ENCODE data around the gene CDCP1. TPM values are rescaled to one million over a fixed set of nuclear protein-coding genes. Genes with fewer than 3 reads are reported as not detected.

Gene CDCP1
- total and polyA plus RNA-seq, 4 donors, result 0.33 to 8.9 (median 3.0) TPM

- intact Hi-C loops (cut with DNase I), result no loop called here
- H3K4me3 ChIP-seq (ENCODE audit: low read length in 2 of 2), result no peak overlapping the region
- no peak overlapping the region for H3K27ac ChIP-seq (ENCODE audit: low read depth in 1 of 2, low read length in 2 of 2)
- H3K4me1 ChIP-seq (ENCODE audit: control insufficient read depth in 1 of 2, insufficient read depth in 2 of 2, low read length in 2 of 2), result no peaks in the 10 kb centered on the region
- no peak for ATAC-seq (ENCODE audit: low FRiP score)
- 79 to 80% methylated on average over 4 of the region's 4 CpGs for WGBS, 2 donors
- no peak for DNase-seq
- no peaks in the 10 kb centered on the region for H3K9me3 ChIP-seq (ENCODE audit: control insufficient read depth, low read length)
- H3K27me3 ChIP-seq (ENCODE audit: control insufficient read depth in 1 of 2, insufficient read depth in 2 of 2, low read length in 1 of 2), result no peaks in the 10 kb centered on the region
- H3K36me3 ChIP-seq (ENCODE audit: control insufficient read depth in 1 of 2, insufficient read depth in 2 of 2, low read length in 1 of 2), result no peaks in the 10 kb centered on the region
Measured at GRCh38 chr3:45090855-45091254, 55.3 kb downstream of the CDCP1 start.

- Histone ChIP-seq H3K4me1 (ENCODE audit: control insufficient read depth in 1 of 2, insufficient read depth in 2 of 2, low read length in 2 of 2) (no peaks in the 10 kb centered on the region), H3K9me3 (ENCODE audit: control insufficient read depth, low read length) (no peaks in the 10 kb centered on the region), H3K36me3 (ENCODE audit: control insufficient read depth in 1 of 2, insufficient read depth in 2 of 2, low read length in 1 of 2) (no peaks in the 10 kb centered on the region), H3K27me3 (ENCODE audit: control insufficient read depth in 1 of 2, insufficient read depth in 2 of 2, low read length in 1 of 2) (no peaks in the 10 kb centered on the region), H3K27ac (ENCODE audit: low read depth in 1 of 2, low read length in 2 of 2) (no peak overlapping the region), H3K4me3 (ENCODE audit: low read length in 2 of 2) (no peak overlapping the region)
- DNase-seq (no peak), ATAC-seq (ENCODE audit: low FRiP score) (no peak)
- WGBS, 2 donors, result 73 to 78% methylated on average over 8 of the region's 8 CpGs
- intact Hi-C loops (cut with DNase I), result loop anchor here in 1 of 2 donors (5.0 kb wide), 1 partner anchor 41 kb away; no protein-coding TSS in a partner anchor
Measured at GRCh38 chr3:45088543-45089358, 57.4 kb downstream of the CDCP1 start.

- Histone ChIP-seq H3K4me1 (ENCODE audit: control insufficient read depth in 1 of 2, insufficient read depth in 2 of 2, low read length in 2 of 2) (no peaks in the 10 kb centered on the region), H3K4me3 (ENCODE audit: low read length in 2 of 2) (no peak overlapping the region), H3K27me3 (ENCODE audit: control insufficient read depth in 1 of 2, insufficient read depth in 2 of 2, low read length in 1 of 2) (no peaks in the 10 kb centered on the region), H3K36me3 (ENCODE audit: control insufficient read depth in 1 of 2, insufficient read depth in 2 of 2, low read length in 1 of 2) (no peaks in the 10 kb centered on the region), H3K27ac (ENCODE audit: low read depth in 1 of 2, low read length in 2 of 2) (no peak overlapping the region), H3K9me3 (ENCODE audit: control insufficient read depth, low read length) (no peaks in the 10 kb centered on the region)
- DNase-seq, result no peak
- intact Hi-C loops (cut with DNase I), result loop anchor here in 1 of 2 donors (5.0 kb wide), 1 partner anchor 40 kb away; no protein-coding TSS in a partner anchor
- 33 to 35% methylated on average over 7 of the region's 7 CpGs for whole genome bisulfite sequencing, 2 donors
- ATAC-seq (ENCODE audit: low FRiP score), result no peak
Measured at GRCh38 chr3:45087155-45087554, 59.0 kb downstream of the CDCP1 start.

- no peaks in the 10 kb centered on the region for H3K27me3 ChIP-seq (ENCODE audit: control insufficient read depth in 1 of 2, insufficient read depth in 2 of 2, low read length in 1 of 2)
- WGBS, 2 donors, result 84 to 85% methylated on average over 13 of the region's 13 CpGs
- no peak for ATAC-seq (ENCODE audit: low FRiP score)
Measured at GRCh38 chr3:45084820-45085816, 61.1 kb downstream of the CDCP1 start.

GRCh38 chr3:45084361-45084760 lies 61.8 kb downstream of the CDCP1 start:
- Histone ChIP-seq H3K4me3 (ENCODE audit: low read length in 2 of 2) (no peak overlapping the region), H3K9me3 (ENCODE audit: control insufficient read depth, low read length) (no peaks in the 10 kb centered on the region), H3K36me3 (ENCODE audit: control insufficient read depth in 1 of 2, insufficient read depth in 2 of 2, low read length in 1 of 2) (no peaks in the 10 kb centered on the region), H3K4me1 (ENCODE audit: control insufficient read depth in 1 of 2, insufficient read depth in 2 of 2, low read length in 2 of 2) (peaks cover 0 to 5% of the 10 kb centered on the region in 2 donors), H3K27me3 (ENCODE audit: control insufficient read depth in 1 of 2, insufficient read depth in 2 of 2, low read length in 1 of 2) (no peaks in the 10 kb centered on the region), H3K27ac (ENCODE audit: low read depth in 1 of 2, low read length in 2 of 2) (no peak overlapping the region)
- no peak for DNase-seq
- 7 to 14% methylated on average over 1 of the region's 1 CpG for WGBS, 2 donors
- ATAC-seq (ENCODE audit: low FRiP score), result no peak
- intact Hi-C loops (cut with DNase I), result no loop called here

More at GRCh38 chr3:45084820-45085816, 61.1 kb downstream of the CDCP1 start:
- no peak for DNase-seq
- Histone ChIP-seq H3K4me1 (ENCODE audit: control insufficient read depth in 1 of 2, insufficient read depth in 2 of 2, low read length in 2 of 2) (peaks cover 0 to 5% of the 10 kb centered on the region in 2 donors), H3K4me3 (ENCODE audit: low read length in 2 of 2) (no peak overlapping the region), H3K27ac (ENCODE audit: low read depth in 1 of 2, low read length in 2 of 2) (no peak overlapping the region), H3K36me3 (ENCODE audit: control insufficient read depth in 1 of 2, insufficient read depth in 2 of 2, low read length in 1 of 2) (no peaks in the 10 kb centered on the region), H3K9me3 (ENCODE audit: control insufficient read depth, low read length) (no peaks in the 10 kb centered on the region)
- intact Hi-C loops (cut with DNase I), result loop anchor here in 1 of 2 donors (5.0 kb wide), 1 partner anchor 38 kb away; no protein-coding TSS in a partner anchor

GRCh38 chr3:45083023-45083422 lies 63.2 kb downstream of the CDCP1 start:
- no peak for DNase-seq
- no peak for ATAC-seq (ENCODE audit: low FRiP score)
- Histone ChIP-seq H3K4me3 (ENCODE audit: low read length in 2 of 2) (no peak overlapping the region), H3K9me3 (ENCODE audit: control insufficient read depth, low read length) (no peaks in the 10 kb centered on the region), H3K36me3 (ENCODE audit: control insufficient read depth in 1 of 2, insufficient read depth in 2 of 2, low read length in 1 of 2) (no peaks in the 10 kb centered on the region), H3K27ac (ENCODE audit: low read depth in 1 of 2, low read length in 2 of 2) (peak overlapping the region in 1 of 2 donors; percentile 20), H3K4me1 (ENCODE audit: control insufficient read depth in 1 of 2, insufficient read depth in 2 of 2, low read length in 2 of 2) (peaks cover 0 to 5% of the 10 kb centered on the region in 2 donors), H3K27me3 (ENCODE audit: control insufficient read depth in 1 of 2, insufficient read depth in 2 of 2, low read length in 1 of 2) (no peaks in the 10 kb centered on the region)
- 93 to 94% methylated on average over 6 of the region's 6 CpGs for WGBS, 2 donors
- intact Hi-C loops (cut with DNase I), result no loop called here

- no peaks in the 10 kb centered on the region for H3K9me3 ChIP-seq (ENCODE audit: control insufficient read depth, low read length)
- no peak for ATAC-seq (ENCODE audit: low FRiP score)
- H3K27me3 ChIP-seq (ENCODE audit: control insufficient read depth in 1 of 2, insufficient read depth in 2 of 2, low read length in 1 of 2), result no peaks in the 10 kb centered on the region
- DNase-seq, result no peak
- H3K36me3 ChIP-seq (ENCODE audit: control insufficient read depth in 1 of 2, insufficient read depth in 2 of 2, low read length in 1 of 2), result no peaks in the 10 kb centered on the region
- H3K27ac ChIP-seq (ENCODE audit: low read depth in 1 of 2, low read length in 2 of 2), result peak overlapping the region in 1 of 2 donors; percentile 28
- intact Hi-C loops (cut with DNase I), result no loop called here
- peaks cover 0 to 5% of the 10 kb centered on the region in 2 donors for H3K4me1 ChIP-seq (ENCODE audit: control insufficient read depth in 1 of 2, insufficient read depth in 2 of 2, low read length in 2 of 2)
- 27 to 37% methylated on average over 5 of the region's 5 CpGs for WGBS, 2 donors
- H3K4me3 ChIP-seq (ENCODE audit: low read length in 2 of 2), result no peak overlapping the region
Measured at GRCh38 chr3:45082142-45082538, 64.0 kb downstream of the CDCP1 start.

GRCh38 chr3:45081506-45082141 lies 64.6 kb downstream of the CDCP1 start:
- Histone ChIP-seq H3K9me3 (ENCODE audit: control insufficient read depth, low read length) (no peaks in the 10 kb centered on the region), H3K27me3 (ENCODE audit: control insufficient read depth in 1 of 2, insufficient read depth in 2 of 2, low read length in 1 of 2) (no peaks in the 10 kb centered on the region), H3K4me3 (ENCODE audit: low read length in 2 of 2) (no peak overlapping the region), H3K27ac (ENCODE audit: low read depth in 1 of 2, low read length in 2 of 2) (peak overlapping the region in 1 of 2 donors; percentile 28), H3K4me1 (ENCODE audit: control insufficient read depth in 1 of 2, insufficient read depth in 2 of 2, low read length in 2 of 2) (peaks cover 0 to 5% of the 10 kb centered on the region in 2 donors), H3K36me3 (ENCODE audit: control insufficient read depth in 1 of 2, insufficient read depth in 2 of 2, low read length in 1 of 2) (no peaks in the 10 kb centered on the region)
- DNase-seq (no peak), ATAC-seq (ENCODE audit: low FRiP score) (no peak)
- 57 to 60% methylated on average over 2 of the region's 2 CpGs for WGBS, 2 donors
- intact Hi-C loops (cut with DNase I), result no loop called here
